Measurements from ENCODE around the gene EIF2AK2.

Gene EIF2AK2

GRCh38 chr2:37149626-37150322 is 7.0 kb downstream of the EIF2AK2 start:
- Histone ChIP-seq H3K4me3 (no peak overlapping the region), H3K27me3 (no peaks in the 10 kb centered on the region), H3K36me3 (peaks cover 26 to 39% (median 32%) of the 10 kb centered on the region in 3 donors), H3K27ac (no peak overlapping the region), H3K9me3 (no peaks in the 10 kb centered on the region), H3K4me1 (peaks cover 0 to 10% (median 2%) of the 10 kb centered on the region in 4 donors)
- no peak for DNase-seq
- TF ChIP-seq, protein P1, sequence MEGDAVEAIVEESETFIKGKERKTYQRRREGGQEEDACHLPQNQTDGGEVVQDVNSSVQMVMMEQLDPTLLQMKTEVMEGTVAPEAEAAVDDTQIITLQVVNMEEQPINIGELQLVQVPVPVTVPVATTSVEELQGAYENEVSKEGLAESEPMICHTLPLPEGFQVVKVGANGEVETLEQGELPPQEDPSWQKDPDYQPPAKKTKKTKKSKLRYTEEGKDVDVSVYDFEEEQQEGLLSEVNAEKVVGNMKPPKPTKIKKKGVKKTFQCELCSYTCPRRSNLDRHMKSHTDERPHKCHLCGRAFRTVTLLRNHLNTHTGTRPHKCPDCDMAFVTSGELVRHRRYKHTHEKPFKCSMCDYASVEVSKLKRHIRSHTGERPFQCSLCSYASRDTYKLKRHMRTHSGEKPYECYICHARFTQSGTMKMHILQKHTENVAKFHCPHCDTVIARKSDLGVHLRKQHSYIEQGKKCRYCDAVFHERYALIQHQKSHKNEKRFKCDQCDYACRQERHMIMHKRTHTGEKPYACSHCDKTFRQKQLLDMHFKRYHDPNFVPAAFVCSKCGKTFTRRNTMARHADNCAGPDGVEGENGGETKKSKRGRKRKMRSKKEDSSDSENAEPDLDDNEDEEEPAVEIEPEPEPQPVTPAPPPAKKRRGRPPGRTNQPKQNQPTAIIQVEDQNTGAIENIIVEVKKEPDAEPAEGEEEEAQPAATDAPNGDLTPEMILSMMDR (IDR thresholded peaks at IDR 0.05), result no peak
- intact Hi-C loops (cut with DNase I; ENCODE audit: low total_unique reads), result no loop called here

DNA sequence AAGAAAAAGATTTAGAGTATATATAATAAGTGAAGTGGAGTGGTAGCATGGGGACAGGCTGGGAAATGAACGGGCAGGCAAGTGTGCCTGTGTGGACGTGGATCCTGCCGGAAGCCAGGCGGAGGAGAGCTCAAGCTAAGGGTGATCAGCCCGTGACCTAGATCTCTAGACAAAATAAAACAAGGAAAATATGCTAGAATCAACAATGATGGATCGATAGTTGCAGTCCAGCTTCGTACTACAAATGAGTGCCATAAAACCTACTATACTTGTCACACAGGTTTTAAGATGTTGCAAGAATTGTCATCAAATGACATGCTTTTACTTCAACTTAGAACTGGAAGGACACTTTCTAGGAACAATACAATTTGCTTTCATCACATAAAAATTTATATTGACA is 8.5 kb downstream of the EIF2AK2 start:
- H3K27me3 ChIP-seq, result no peaks in the 10 kb centered on the region
- TF ChIP-seq, protein P1 (IDR thresholded peaks at IDR 0.05), result no peak
- intact Hi-C loops (cut with DNase I; ENCODE audit: low total_unique reads), result no loop called here
- H3K27ac ChIP-seq, result no peak overlapping the region
- no peaks in the 10 kb centered on the region for H3K9me3 ChIP-seq
- no peak overlapping the region for H3K4me3 ChIP-seq
- peaks cover 0 to 5% (median 0%) of the 10 kb centered on the region in 4 donors for H3K4me1 ChIP-seq
- H3K36me3 ChIP-seq, result peaks cover 36 to 52% (median 38%) of the 10 kb centered on the region in 3 donors
- DNase-seq, result no peak

DNA sequence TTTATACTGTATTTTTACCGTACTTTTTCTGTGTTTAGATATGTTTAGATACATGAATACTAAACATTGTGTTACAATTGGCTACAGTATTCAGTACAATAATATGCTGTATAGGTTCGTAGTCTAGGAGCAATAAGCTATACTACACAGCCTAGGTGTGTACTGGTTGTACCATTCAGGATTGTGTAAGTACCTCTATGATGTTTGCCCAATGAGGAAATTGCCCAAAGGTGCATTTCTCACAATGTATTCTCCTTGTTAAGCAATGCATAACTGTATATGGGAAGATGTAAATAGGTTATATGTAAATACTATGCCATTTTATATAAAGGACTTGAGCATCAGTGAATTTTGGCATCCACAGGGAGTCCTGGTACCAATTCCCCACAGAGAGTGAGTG is 10.7 kb downstream of the EIF2AK2 start:
- intact Hi-C loops (cut with DNase I; ENCODE audit: low total_unique reads), result no loop called here
- Histone ChIP-seq H3K36me3 (peaks cover 43 to 61% (median 50%) of the 10 kb centered on the region in 3 donors), H3K27ac (no peak overlapping the region), H3K9me3 (no peaks in the 10 kb centered on the region), H3K4me1 (peaks cover 0 to 5% (median 0%) of the 10 kb centered on the region in 4 donors), H3K4me3 (no peak overlapping the region), H3K27me3 (no peaks in the 10 kb centered on the region)
- no peak for DNase-seq
- TF ChIP-seq, protein P1 (IDR thresholded peaks at IDR 0.05), result no peak

DNA sequence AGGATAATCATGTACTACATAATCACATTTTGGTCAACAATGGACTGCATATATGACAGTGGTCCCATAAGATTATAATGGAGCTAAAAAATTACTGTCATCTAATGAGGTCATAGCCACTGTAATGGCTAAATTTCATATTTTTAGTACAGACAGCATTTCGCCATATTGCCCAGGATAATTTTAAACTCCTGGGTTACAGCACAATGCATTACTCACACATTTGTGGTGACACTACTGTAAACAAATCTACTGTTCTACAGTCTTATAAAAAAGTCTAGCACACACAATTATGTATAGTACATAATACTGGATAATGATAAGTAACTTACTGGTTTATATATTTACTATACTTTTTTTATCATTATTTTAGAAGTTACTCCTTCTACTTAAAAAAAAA is 12.8 kb downstream of the EIF2AK2 start:
- Histone ChIP-seq H3K4me3 (no peak overlapping the region), H3K27me3 (no peaks in the 10 kb centered on the region), H3K36me3 (peaks cover 50 to 81% (median 52%) of the 10 kb centered on the region in 3 donors), H3K9me3 (no peaks in the 10 kb centered on the region), H3K4me1 (no peaks in the 10 kb centered on the region), H3K27ac (no peak overlapping the region)
- intact Hi-C loops (cut with DNase I; ENCODE audit: low total_unique reads), result no loop called here
- DNase-seq, result no peak
- TF ChIP-seq, protein P1 (IDR thresholded peaks at IDR 0.05), result no peak

DNA sequence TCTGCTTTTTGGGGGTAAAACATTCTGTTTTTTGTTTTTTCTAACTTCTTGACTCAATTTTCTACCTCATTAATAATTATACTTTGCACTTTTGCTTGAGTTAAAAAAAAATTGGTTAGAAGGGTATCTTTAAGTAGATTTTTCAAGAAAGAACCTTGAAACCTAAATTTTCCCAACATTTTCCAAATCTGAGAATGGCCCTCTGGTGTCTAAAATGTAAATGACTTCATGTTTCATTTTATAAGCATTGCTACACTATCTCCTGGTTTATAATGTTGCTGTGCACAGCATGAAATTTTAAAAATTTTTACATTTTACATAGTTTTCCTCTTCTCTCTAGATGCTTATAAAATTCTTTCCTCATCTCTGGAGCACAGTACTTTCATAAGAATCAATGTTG is 14.2 kb downstream of the EIF2AK2 start:
- DNase-seq, result no peak
- H3K27ac ChIP-seq, result no peak overlapping the region
- no peaks in the 10 kb centered on the region for H3K9me3 ChIP-seq
- peaks cover 53 to 83% (median 60%) of the 10 kb centered on the region in 3 donors for H3K36me3 ChIP-seq
- H3K4me3 ChIP-seq, result no peak overlapping the region
- TF ChIP-seq, protein P1 (IDR thresholded peaks at IDR 0.05), result no peak
- intact Hi-C loops (cut with DNase I; ENCODE audit: low total_unique reads), result no loop called here
- H3K4me1 ChIP-seq, result no peaks in the 10 kb centered on the region
- H3K27me3 ChIP-seq, result no peaks in the 10 kb centered on the region

All from tibial artery (tissue), 4 donors.